Hepatocyte (in vitro differentiated cells): ENCODE results near the gene TENT5C. TPM values are rescaled to one million over a fixed set of nuclear protein-coding genes. Genes with fewer than 3 reads are reported as not detected.

ENCODE experiments used
- DNase-seq: peaks from one replicate; pipeline ENCODE4 v3.0.0-alpha.2; 2016; ENCODE audit warnings: low spot score
- H2AFZ ChIP-seq: fragments of 200-600 bp; sonication (generic); 2 replicates; pipeline ENCODE4 v1.6.0; 2016; ENCODE audit warnings: antibody characterized with exemption, mild to moderate bottlenecking
- H3K27ac ChIP-seq: fragments of 200-600 bp; sonication (generic); 2 replicates; pipeline ENCODE4 v1.5.1; 2016; ENCODE audit warnings: mild to moderate bottlenecking
- H3K27me3 ChIP-seq: fragments of 200-600 bp; sonication (generic); 2 replicates; pipeline ENCODE4 v1.6.1; 2016
- H3K36me3 ChIP-seq: fragments of 200-600 bp; sonication (generic); replicated peaks from 2 replicates; pipeline ENCODE4 v1.5.1; 2016; ENCODE audit warnings: low read depth; ENCODE audit not compliant: insufficient read depth
- H3K4me1 ChIP-seq: fragments of 200-600 bp; sonication (generic); 2 replicates; pipeline ENCODE4 v1.5.1; 2016; ENCODE audit warnings: mild to moderate bottlenecking, moderate library complexity; ENCODE audit not compliant: insufficient read depth
- H3K4me2 ChIP-seq: fragments of 200-600 bp; sonication (generic); 2 replicates; pipeline ENCODE4 v1.6.0; 2016
- H3K4me3 ChIP-seq: fragments of 200-600 bp; sonication (generic); 2 replicates; pipeline ENCODE4 v1.5.1; 2016; ENCODE audit warnings: mild to moderate bottlenecking
- H3K79me2 ChIP-seq: fragments of 200-600 bp; sonication (generic); 2 replicates; pipeline ENCODE4 v1.6.0; 2017; ENCODE audit warnings: mild to moderate bottlenecking
- H3K9me2 ChIP-seq: fragments of 200-600 bp; sonication (generic); replicated peaks from 2 replicates; pipeline ENCODE4 v1.6.0; 2017; ENCODE audit warnings: mild to moderate bottlenecking; ENCODE audit not compliant: insufficient read depth
- H3K9me3 ChIP-seq: fragments of 200-600 bp; sonication (generic); 2 replicates; pipeline ENCODE4 v1.5.1; 2016; ENCODE audit warnings: low read depth, mild to moderate bottlenecking
- H4K20me1 ChIP-seq: fragments of 200-600 bp; sonication (generic); 2 replicates; pipeline ENCODE4 v1.6.0; 2016; ENCODE audit warnings: mild to moderate bottlenecking; ENCODE audit not compliant: insufficient read depth, poor library complexity, severe bottlenecking
- CTCF ChIP-seq: fragments of 200-600 bp; sonication (generic); IDR thresholded peaks from 2 replicates; pipeline ENCODE4 v1.5.1; 2016; ENCODE audit warnings: antibody characterized with exemption, mild to moderate bottlenecking; ENCODE audit not compliant: poor library complexity
- EZH2 ChIP-seq: fragments of 200-600 bp; sonication (generic); IDR thresholded peaks from 2 replicates; pipeline ENCODE4 v1.6.1; 2016; ENCODE audit warnings: antibody characterized with exemption, mild to moderate bottlenecking, borderline replicate concordance
- EZH2phosphoT487 ChIP-seq: fragments of 200-600 bp; sonication (generic); IDR thresholded peaks from one replicate; pipeline ENCODE4 v1.6.1; 2018; ENCODE audit warnings: antibody characterized with exemption, mild to moderate bottlenecking, low read depth, moderate library complexity; ENCODE audit not compliant: unreplicated experiment, severe bottlenecking
- WGBS: methylation state at CpG from one replicate; pipeline ENCODE4 v1.1.6; 2016; ENCODE audit warnings: low lambda C conversion rate; ENCODE audit errors: missing lambda C conversion rate; 5-methylcytosine and 5-hydroxymethylcytosine counted together
- polyA plus RNA-seq: library from polyadenylated mRNA; unstranded; fragments of >200 nt; fragmentation: Nextera tagmentation; extraction: Ambion mirVana; gene quantifications from 2 replicates; pipeline ENCODE4 v1.2.1, GENCODE V29; 2016
- total RNA-seq: library from RNA; depleted of rRNA; stranded (reverse); fragments of >200 nt; gene quantifications from 2 replicates; pipeline ENCODE4 v1.2.3, GENCODE V29; 2014

Gene TENT5C
- total and polyA plus RNA-seq, 2 experiments from 2014 or later = 2.5 to 4.1 TPM

DNA sequence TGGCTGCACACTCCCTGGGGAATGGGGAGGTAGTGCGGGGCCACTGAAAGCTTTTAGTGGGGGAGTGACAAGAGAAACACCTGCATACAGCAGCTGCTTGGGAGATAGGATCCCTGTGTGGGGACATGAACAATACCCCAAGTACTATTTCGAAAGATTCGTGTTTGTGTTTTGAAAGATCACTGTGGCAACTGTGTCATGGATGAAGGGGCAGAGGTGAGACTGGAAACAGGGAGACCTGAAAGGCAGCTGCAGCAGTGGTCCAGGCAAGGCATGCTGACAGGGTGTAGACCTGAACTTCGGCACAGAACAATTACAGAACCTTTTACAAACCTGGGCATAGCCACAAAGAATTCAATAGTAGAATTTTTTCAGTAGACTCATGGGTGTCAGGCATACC lies 32.9 kb downstream of the TENT5C start:
- no peaks in the 10 kb centered on the region for H3K4me1 ChIP-seq
- H3K9me2 ChIP-seq = no peaks in the 10 kb centered on the region
- DNase-seq = no peak
- H3K27ac ChIP-seq = no peak overlapping the region
- no peaks in the 10 kb centered on the region for H4K20me1 ChIP-seq
- no peak overlapping the region for H2AFZ ChIP-seq
- no peaks in the 10 kb centered on the region for H3K9me3 ChIP-seq
- H3K4me3 ChIP-seq = no peak overlapping the region
- WGBS = 80% methylated on average over 4 of the region's 4 CpGs
- no peaks in the 10 kb centered on the region for H3K36me3 ChIP-seq
- H3K79me2 ChIP-seq = no peaks in the 10 kb centered on the region
- TF ChIP-seq CTCF (no peak), EZH2 (no peak), EZH2phosphoT487 (no peak)
- H3K4me2 ChIP-seq = no peak overlapping the region
- no peaks in the 10 kb centered on the region for H3K27me3 ChIP-seq

- 94% methylated on average over 4 of the region's 4 CpGs for WGBS
- no peaks in the 10 kb centered on the region for H3K9me3 ChIP-seq
- TF ChIP-seq EZH2phosphoT487 (no peak), EZH2 (no peak), CTCF (no peak)
- no peak overlapping the region for H3K27ac ChIP-seq
- no peak overlapping the region for H2AFZ ChIP-seq
- no peaks in the 10 kb centered on the region for H3K4me1 ChIP-seq
- H4K20me1 ChIP-seq = no peaks in the 10 kb centered on the region
- H3K4me3 ChIP-seq = no peak overlapping the region
- H3K9me2 ChIP-seq = no peaks in the 10 kb centered on the region
- H3K36me3 ChIP-seq = no peaks in the 10 kb centered on the region
- H3K79me2 ChIP-seq = no peaks in the 10 kb centered on the region
- no peak overlapping the region for H3K4me2 ChIP-seq
- no peak for DNase-seq
- no peaks in the 10 kb centered on the region for H3K27me3 ChIP-seq
Measured at GRCh38 chr1:117639741-117640140, 33.9 kb downstream of the TENT5C start.

GRCh38 chr1:117641536-117641935 lies 35.7 kb downstream of the TENT5C start:
- no peak overlapping the region for H3K27ac ChIP-seq
- 89% methylated on average over 3 of the region's 3 CpGs for WGBS
- DNase-seq = no peak
- no peaks in the 10 kb centered on the region for H3K4me1 ChIP-seq
- no peaks in the 10 kb centered on the region for H3K9me2 ChIP-seq
- H3K9me3 ChIP-seq = no peaks in the 10 kb centered on the region
- no peaks in the 10 kb centered on the region for H3K27me3 ChIP-seq
- H3K4me2 ChIP-seq = no peak overlapping the region
- no peak overlapping the region for H3K4me3 ChIP-seq
- H4K20me1 ChIP-seq = no peaks in the 10 kb centered on the region
- H3K36me3 ChIP-seq = no peaks in the 10 kb centered on the region
- TF ChIP-seq CTCF = no peak
- no peak for TF ChIP-seq EZH2
- no peak for TF ChIP-seq EZH2phosphoT487
- no peak overlapping the region for H2AFZ ChIP-seq
- no peaks in the 10 kb centered on the region for H3K79me2 ChIP-seq

DNA sequence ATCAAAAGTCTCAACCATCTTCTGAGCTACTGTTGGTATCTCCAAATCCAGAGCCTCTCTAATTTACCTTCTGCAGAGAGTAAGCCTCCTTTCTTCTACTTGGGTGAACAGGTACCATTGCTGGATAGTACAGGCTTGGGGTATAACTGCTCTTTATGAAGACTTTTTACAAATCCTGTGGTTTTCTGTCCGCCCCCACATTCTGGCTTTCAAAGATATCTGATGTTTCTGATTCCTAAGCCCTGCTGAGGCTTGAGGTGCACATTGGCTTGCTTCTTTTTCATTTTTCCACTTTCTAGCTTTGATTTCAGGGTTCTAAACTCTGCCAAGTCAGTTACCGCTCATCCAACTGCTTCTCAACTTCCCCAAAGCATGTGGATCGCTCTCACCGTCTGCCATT lies 37.1 kb downstream of the TENT5C start:
- Histone ChIP-seq H3K4me3 (no peak overlapping the region), H2AFZ (no peak overlapping the region), H3K36me3 (no peaks in the 10 kb centered on the region), H3K9me3 (no peaks in the 10 kb centered on the region), H3K9me2 (no peaks in the 10 kb centered on the region), H3K4me1 (no peaks in the 10 kb centered on the region), H3K4me2 (no peak overlapping the region), H3K27ac (no peak overlapping the region), H3K79me2 (no peaks in the 10 kb centered on the region), H4K20me1 (no peaks in the 10 kb centered on the region), H3K27me3 (no peaks in the 10 kb centered on the region)
- WGBS = 90% methylated on average over 4 of the region's 4 CpGs
- no peak for DNase-seq
- TF ChIP-seq EZH2phosphoT487 (no peak), EZH2 (no peak), CTCF (no peak)
